GM18508 (cell line): ENCODE results near the gene HAUS5.
"Not testable (repeated sequence)": the region's sequence is repeated elsewhere in the genome, so short reads cannot be mapped to it uniquely, and the experiment has no call there.

Experiments used
- ATAC-seq: cut with Tn5 transposase; IDR thresholded peaks from one replicate; pipeline ENCODE4 v1.9.1; 2021; ENCODE audit warnings: moderate number of reproducible peaks; ENCODE audit not compliant: insufficient read depth, unreplicated experiment

HAUS5 gene

GRCh38 chr19:35612559-35613321 is at the start of gene HAUS5:
Gene HAUS5 (plus strand): TSS chr19:35612735. CDS start chr19:35612795, 60 bp downstream.
- ATAC-seq, result no peak

GRCh38 chr19:35562776-35563175 is 49.8 kb upstream of the HAUS5 start:
- no peak for ATAC-seq

GRCh38 chr19:35563207-35563829 is 49.2 kb upstream of the HAUS5 start, which contains the start of gene ATP4A:
Gene ATP4A (minus strand): TSS chr19:35563658. CDS start chr19:35563629, 29 bp downstream.
- no peak for ATAC-seq

GRCh38 chr19:35565016-35565856 is 47.3 kb upstream of the HAUS5 start:
- ATAC-seq, result no peak

GRCh38 chr19:35566738-35567137 is 45.8 kb upstream of the HAUS5 start:
- ATAC-seq, result no peak

GRCh38 chr19:35569281-35569781 is 43.2 kb upstream of the HAUS5 start:
- ATAC-seq, result no peak

GRCh38 chr19:35571406-35571965 is 41.0 kb upstream of the HAUS5 start:
- no peak for ATAC-seq

- ATAC-seq, result no peak
These were observed 34.6 kb upstream of the HAUS5 start for GRCh38 chr19:35577918-35578317.

- ATAC-seq, result no peak
These were observed 33.8 kb upstream of the HAUS5 start for GRCh38 chr19:35578707-35579106.

- ATAC-seq, result no peak
These were observed 29.8 kb upstream of the HAUS5 start for GRCh38 chr19:35582760-35583159.

GRCh38 chr19:35585848-35586247 is 26.7 kb upstream of the HAUS5 start, which contains the start of gene PMIS2:
Gene PMIS2 (plus strand): TSS chr19:35586173. CDS start chr19:35586260, 87 bp downstream.
- ATAC-seq, result no peak

GRCh38 chr19:35587321-35587720 is 25.2 kb upstream of the HAUS5 start:
- no peak for ATAC-seq

GRCh38 chr19:35590875-35591274 is 21.7 kb upstream of the HAUS5 start:
- ATAC-seq, result no peak

- no peak for ATAC-seq
These were observed 20.3 kb upstream of the HAUS5 start for GRCh38 chr19:35592226-35592625.

- not testable (repeated sequence) for ATAC-seq
These were observed 17.5 kb upstream of the HAUS5 start for GRCh38 chr19:35595026-35595425.

GRCh38 chr19:35595928-35596327 is 16.6 kb upstream of the HAUS5 start:
- no peak for ATAC-seq

- ATAC-seq, result no peak
These were observed 16.1 kb upstream of the HAUS5 start for GRCh38 chr19:35596366-35596999.

GRCh38 chr19:35601971-35602370 is 10.6 kb upstream of the HAUS5 start:
- no peak for ATAC-seq

- ATAC-seq, result not testable (repeated sequence)
These were observed 8.1 kb upstream of the HAUS5 start for GRCh38 chr19:35604436-35604835.

GRCh38 chr19:35607170-35607569 is 5.4 kb upstream of the HAUS5 start:
- ATAC-seq, result not testable (repeated sequence)
